GM23338 (cell line): ENCODE data around the gene XPNPEP1. TPM values are rescaled to one million over a fixed set of nuclear protein-coding genes. Genes with fewer than 3 reads are reported as not detected.

Experiments
- ATAC-seq: fragments of 200-7000 bp; cut with Tn5 transposase; 3 replicates; pipeline ENCODE4 v1.9.1; 2020
- DNase-seq: peaks from one replicate; pipeline ENCODE4 v3.0.0-alpha.2; 2015; ENCODE audit warnings: low spot score
- H2AFZ ChIP-seq: fragments of 200-600 bp; sonication (generic); 2 replicates; pipeline ENCODE4 v1.8.0; 2016; ENCODE audit warnings: antibody characterized with exemption, mild to moderate bottlenecking, moderate library complexity
- H3F3A ChIP-seq: fragments of 200-600 bp; sonication (generic); replicated peaks from 2 replicates; pipeline ENCODE4 v1.8.0; 2017; ENCODE audit warnings: antibody characterized with exemption, mixed run types, low read depth
- H3K27ac ChIP-seq: fragments of 200-600 bp; sonication (generic); 2 replicates; pipeline ENCODE4 v1.6.1; 2016; ENCODE audit warnings: low read depth
- H3K27me3 ChIP-seq: fragments of 200-600 bp; sonication (generic); 2 replicates; pipeline ENCODE4 v1.8.0; 2016; ENCODE audit warnings: mild to moderate bottlenecking, mixed run types, moderate library complexity; ENCODE audit not compliant: insufficient read depth
- H3K36me3 ChIP-seq: fragments of 200-600 bp; sonication (generic); 2 replicates; pipeline ENCODE4 v1.8.0; 2016; ENCODE audit warnings: mild to moderate bottlenecking; ENCODE audit not compliant: insufficient read depth
- H3K4me1 ChIP-seq: fragments of 200-600 bp; sonication (generic); 2 replicates; pipeline ENCODE4 v1.8.0; 2016; ENCODE audit warnings: mild to moderate bottlenecking, moderate library complexity; ENCODE audit not compliant: insufficient read depth
- H3K4me2 ChIP-seq: fragments of 200-600 bp; sonication (generic); 2 replicates; pipeline ENCODE4 v1.7.1; 2017; ENCODE audit warnings: mixed run types
- H3K4me3 ChIP-seq: fragments of 200-600 bp; sonication (generic); 2 replicates; pipeline ENCODE4 v1.6.1; 2016; ENCODE audit warnings: mixed run types
- H3K79me2 ChIP-seq: fragments of 200-600 bp; sonication (generic); replicated peaks from 2 replicates; pipeline ENCODE4 v1.8.0; 2017; ENCODE audit warnings: mild to moderate bottlenecking; ENCODE audit not compliant: insufficient read depth
- H3K9me2 ChIP-seq: fragments of 200-600 bp; sonication (generic); 2 replicates; pipeline ENCODE4 v1.8.0; 2017; ENCODE audit not compliant: insufficient read depth
- H4K20me1 ChIP-seq: fragments of 200-600 bp; sonication (generic); replicated peaks from 2 replicates; pipeline ENCODE4 v1.8.0; 2017; ENCODE audit warnings: mild to moderate bottlenecking; ENCODE audit not compliant: insufficient read depth
- H3K27ac Mint-ChIP-seq: 2 replicates; pipeline ENCODE4 v1.8.0; 2020; ENCODE audit warnings: inconsistent platforms, mild to moderate bottlenecking, moderate library complexity, mixed read lengths
- H3K27me3 Mint-ChIP-seq: 3 replicates; pipeline ENCODE4 v1.8.0; 2022; ENCODE audit warnings: low read depth, mild to moderate bottlenecking, moderate library complexity, mixed read lengths, inconsistent platforms; ENCODE audit not compliant: insufficient read depth, poor library complexity
- H3K36me3 Mint-ChIP-seq: 3 replicates; pipeline ENCODE4 v1.8.0; 2021; ENCODE audit warnings: low read depth, mild to moderate bottlenecking, inconsistent platforms, moderate library complexity, mixed read lengths
- H3K4me1 Mint-ChIP-seq: 3 replicates; pipeline ENCODE4 v1.8.0; 2020; ENCODE audit warnings: mild to moderate bottlenecking, inconsistent platforms, mixed read lengths
- H3K4me3 Mint-ChIP-seq: 3 replicates; pipeline ENCODE4 v1.8.0; 2021; ENCODE audit warnings: moderate library complexity, mild to moderate bottlenecking, inconsistent platforms, mixed read lengths
- H3K9me3 Mint-ChIP-seq: 3 replicates; pipeline ENCODE4 v1.8.0; 2020; ENCODE audit warnings: moderate library complexity, mild to moderate bottlenecking, inconsistent platforms, mixed read lengths
- CREB1 ChIP-seq: fragments of 250-450 bp; sonication (Bioruptor Pico); IDR thresholded peaks from 2 replicates; pipeline ENCODE4 v1.5.0; 2020; ENCODE audit warnings: low read depth, mild to moderate bottlenecking, moderate library complexity
- EZH2 ChIP-seq: fragments of 200-600 bp; sonication (generic); IDR thresholded peaks from one replicate; pipeline ENCODE4 v1.8.0; 2017; ENCODE audit warnings: antibody characterized with exemption, mild to moderate bottlenecking, low read depth; ENCODE audit not compliant: unreplicated experiment
- EZH2phosphoT487 ChIP-seq: fragments of 200-600 bp; sonication (generic); IDR thresholded peaks from one replicate; pipeline ENCODE4 v1.8.1; 2018; ENCODE audit warnings: antibody characterized with exemption; ENCODE audit not compliant: unreplicated experiment
- JUNB ChIP-seq: IDR thresholded peaks from one replicate; pipeline ENCODE4 v1.6.1; 2016; ENCODE audit warnings: antibody characterized with exemption; ENCODE audit not compliant: unreplicated experiment
- NANOG ChIP-seq: IDR thresholded peaks from 2 replicates; pipeline ENCODE4 v1.6.1; 2016; ENCODE audit warnings: antibody characterized with exemption, borderline replicate concordance
- POLR2AphosphoS5 ChIP-seq: IDR thresholded peaks from 2 replicates; pipeline ENCODE4 v1.6.1; 2016; ENCODE audit warnings: antibody characterized with exemption, low read depth
- STAT1 ChIP-seq: IDR thresholded peaks from one replicate; pipeline ENCODE4 v1.6.1; 2016; ENCODE audit warnings: antibody characterized with exemption; ENCODE audit not compliant: unreplicated experiment
- ZNF114 ChIP-seq: fragments of 250-450 bp; sonication (Bioruptor Pico); IDR thresholded peaks from 2 replicates; pipeline ENCODE4 v1.5.0; 2020; ENCODE audit warnings: mild to moderate bottlenecking, moderate library complexity
- ZNF331 ChIP-seq: fragments of 250-450 bp; sonication (Bioruptor Pico); IDR thresholded peaks from 2 replicates; pipeline ENCODE4 v1.5.0; 2020; ENCODE audit warnings: low read depth, mild to moderate bottlenecking, moderate library complexity
- polyA plus RNA-seq: library from polyadenylated mRNA; unstranded; fragments of >200 nt; fragmentation: Nextera tagmentation; extraction: Ambion mirVana; gene quantifications from 2 replicates; pipeline ENCODE4 v1.2.1, GENCODE V29; 2016
- total RNA-seq: library from RNA; depleted of rRNA; stranded (reverse); fragments of >200 nt; shearing (Covaris generic); gene quantifications from 2 replicates; pipeline ENCODE4 v1.2.3, GENCODE V29; 2014
- TF ChIP-seq, protein P1 (sequence below): IDR thresholded peaks from one replicate; pipeline ENCODE4 v1.6.1; 2018; ENCODE audit warnings: antibody characterized with exemption; ENCODE audit not compliant: unreplicated experiment
- TF ChIP-seq, protein P2 (sequence below): IDR thresholded peaks from 2 replicates; pipeline ENCODE4 v1.6.1; 2016; ENCODE audit warnings: antibody characterized with exemption
- TF ChIP-seq, protein P3 (sequence below), 2 experiments: fragments of 200-600 bp in 1 of 2; sonication (generic) in 1 of 2; conservative IDR thresholded peaks; 2 replicates each; pipeline versions ENCODE4 v1.5.1 to v1.6.1; 2016 to 2017; ENCODE audit warnings: antibody characterized with exemption in 2 of 2, low read depth in 2 of 2, mild to moderate bottlenecking in 2 of 2, moderate library complexity in 1 of 2
- TF ChIP-seq, protein P4 (sequence below): fragments of 250-450 bp; sonication (Bioruptor Pico); IDR thresholded peaks from 2 replicates; pipeline ENCODE4 v1.5.0; 2020; ENCODE audit warnings: mild to moderate bottlenecking, moderate library complexity

Gene XPNPEP1
- total and polyA plus RNA-seq, 2 experiments from 2014 or later, result 17.5 to 55.8 TPM

DNA sequence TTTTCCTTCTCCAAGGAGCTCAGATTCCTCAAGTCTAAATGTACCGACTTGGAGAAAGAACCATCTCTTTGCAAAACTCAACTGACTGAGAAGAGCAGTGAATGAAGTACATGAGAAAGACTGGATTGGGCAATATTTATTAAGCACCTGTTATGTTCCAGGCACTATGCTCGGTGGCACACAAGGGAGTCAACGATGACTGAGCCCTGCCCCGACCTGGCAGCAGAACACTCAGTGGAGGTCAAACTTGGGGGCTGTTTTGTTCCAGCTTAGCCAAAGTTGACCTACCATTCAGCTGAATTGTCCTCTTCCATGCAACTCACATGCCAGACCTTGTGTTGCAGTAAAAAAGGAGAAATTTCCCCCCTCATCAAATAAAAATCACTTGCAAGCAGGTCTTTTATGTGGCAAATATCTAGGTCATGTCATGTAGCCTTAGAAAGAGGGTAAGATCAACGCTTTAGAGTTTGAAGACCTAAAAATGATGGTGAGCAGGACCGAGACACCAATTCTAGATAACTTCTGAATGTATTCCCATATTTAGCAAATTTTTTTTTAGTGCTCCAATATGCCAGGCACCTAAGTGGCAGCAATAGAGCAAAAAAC is 14.3 kb upstream of the XPNPEP1 start:
- Histone ChIP-seq H3K27me3 (no peaks in the 10 kb centered on the region), H3K79me2 (no peaks in the 10 kb centered on the region), H3K27ac (no peak overlapping the region), H3K36me3 (no peaks in the 10 kb centered on the region), H3K4me1 (peaks cover 31% of the 10 kb centered on the region), H3K9me2 (no peaks in the 10 kb centered on the region), H2AFZ (no peak overlapping the region), H3K4me2 (no peak overlapping the region), H3F3A (no peaks in the 10 kb centered on the region), H3K4me3 (no peak overlapping the region), H4K20me1 (no peaks in the 10 kb centered on the region)
- Mint-ChIP-seq H3K4me1 (peaks cover 48% of the 10 kb centered on the region), H3K36me3 (no peaks in the 10 kb centered on the region; the same call in 2 of the 3 replicates), H3K9me3 (no peaks in the 10 kb centered on the region), H3K4me3 (no peak overlapping the region), H3K27ac (no peak overlapping the region), H3K27me3 (peaks cover 4% of the 10 kb centered on the region)
- DNase-seq (no peak), ATAC-seq (no peak)
- TF ChIP-seq NANOG, result no peak
- no peak for TF ChIP-seq EZH2
- TF ChIP-seq JUNB, result no peak
- no peak for TF ChIP-seq STAT1
- no peak for TF ChIP-seq CREB1
- TF ChIP-seq, protein P1, sequence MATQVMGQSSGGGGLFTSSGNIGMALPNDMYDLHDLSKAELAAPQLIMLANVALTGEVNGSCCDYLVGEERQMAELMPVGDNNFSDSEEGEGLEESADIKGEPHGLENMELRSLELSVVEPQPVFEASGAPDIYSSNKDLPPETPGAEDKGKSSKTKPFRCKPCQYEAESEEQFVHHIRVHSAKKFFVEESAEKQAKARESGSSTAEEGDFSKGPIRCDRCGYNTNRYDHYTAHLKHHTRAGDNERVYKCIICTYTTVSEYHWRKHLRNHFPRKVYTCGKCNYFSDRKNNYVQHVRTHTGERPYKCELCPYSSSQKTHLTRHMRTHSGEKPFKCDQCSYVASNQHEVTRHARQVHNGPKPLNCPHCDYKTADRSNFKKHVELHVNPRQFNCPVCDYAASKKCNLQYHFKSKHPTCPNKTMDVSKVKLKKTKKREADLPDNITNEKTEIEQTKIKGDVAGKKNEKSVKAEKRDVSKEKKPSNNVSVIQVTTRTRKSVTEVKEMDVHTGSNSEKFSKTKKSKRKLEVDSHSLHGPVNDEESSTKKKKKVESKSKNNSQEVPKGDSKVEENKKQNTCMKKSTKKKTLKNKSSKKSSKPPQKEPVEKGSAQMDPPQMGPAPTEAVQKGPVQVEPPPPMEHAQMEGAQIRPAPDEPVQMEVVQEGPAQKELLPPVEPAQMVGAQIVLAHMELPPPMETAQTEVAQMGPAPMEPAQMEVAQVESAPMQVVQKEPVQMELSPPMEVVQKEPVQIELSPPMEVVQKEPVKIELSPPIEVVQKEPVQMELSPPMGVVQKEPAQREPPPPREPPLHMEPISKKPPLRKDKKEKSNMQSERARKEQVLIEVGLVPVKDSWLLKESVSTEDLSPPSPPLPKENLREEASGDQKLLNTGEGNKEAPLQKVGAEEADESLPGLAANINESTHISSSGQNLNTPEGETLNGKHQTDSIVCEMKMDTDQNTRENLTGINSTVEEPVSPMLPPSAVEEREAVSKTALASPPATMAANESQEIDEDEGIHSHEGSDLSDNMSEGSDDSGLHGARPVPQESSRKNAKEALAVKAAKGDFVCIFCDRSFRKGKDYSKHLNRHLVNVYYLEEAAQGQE, result no peak
- TF ChIP-seq, protein P2, sequence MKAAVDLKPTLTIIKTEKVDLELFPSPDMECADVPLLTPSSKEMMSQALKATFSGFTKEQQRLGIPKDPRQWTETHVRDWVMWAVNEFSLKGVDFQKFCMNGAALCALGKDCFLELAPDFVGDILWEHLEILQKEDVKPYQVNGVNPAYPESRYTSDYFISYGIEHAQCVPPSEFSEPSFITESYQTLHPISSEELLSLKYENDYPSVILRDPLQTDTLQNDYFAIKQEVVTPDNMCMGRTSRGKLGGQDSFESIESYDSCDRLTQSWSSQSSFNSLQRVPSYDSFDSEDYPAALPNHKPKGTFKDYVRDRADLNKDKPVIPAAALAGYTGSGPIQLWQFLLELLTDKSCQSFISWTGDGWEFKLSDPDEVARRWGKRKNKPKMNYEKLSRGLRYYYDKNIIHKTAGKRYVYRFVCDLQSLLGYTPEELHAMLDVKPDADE, result no peak
- TF ChIP-seq, protein P3, sequence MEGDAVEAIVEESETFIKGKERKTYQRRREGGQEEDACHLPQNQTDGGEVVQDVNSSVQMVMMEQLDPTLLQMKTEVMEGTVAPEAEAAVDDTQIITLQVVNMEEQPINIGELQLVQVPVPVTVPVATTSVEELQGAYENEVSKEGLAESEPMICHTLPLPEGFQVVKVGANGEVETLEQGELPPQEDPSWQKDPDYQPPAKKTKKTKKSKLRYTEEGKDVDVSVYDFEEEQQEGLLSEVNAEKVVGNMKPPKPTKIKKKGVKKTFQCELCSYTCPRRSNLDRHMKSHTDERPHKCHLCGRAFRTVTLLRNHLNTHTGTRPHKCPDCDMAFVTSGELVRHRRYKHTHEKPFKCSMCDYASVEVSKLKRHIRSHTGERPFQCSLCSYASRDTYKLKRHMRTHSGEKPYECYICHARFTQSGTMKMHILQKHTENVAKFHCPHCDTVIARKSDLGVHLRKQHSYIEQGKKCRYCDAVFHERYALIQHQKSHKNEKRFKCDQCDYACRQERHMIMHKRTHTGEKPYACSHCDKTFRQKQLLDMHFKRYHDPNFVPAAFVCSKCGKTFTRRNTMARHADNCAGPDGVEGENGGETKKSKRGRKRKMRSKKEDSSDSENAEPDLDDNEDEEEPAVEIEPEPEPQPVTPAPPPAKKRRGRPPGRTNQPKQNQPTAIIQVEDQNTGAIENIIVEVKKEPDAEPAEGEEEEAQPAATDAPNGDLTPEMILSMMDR (conservative IDR thresholded peaks at IDR 0.05; ENCODE audit: low read depth in 2 of 2), result no peak
- TF ChIP-seq EZH2phosphoT487, result no peak
- TF ChIP-seq POLR2AphosphoS5, result no peak
- TF ChIP-seq, protein P4, sequence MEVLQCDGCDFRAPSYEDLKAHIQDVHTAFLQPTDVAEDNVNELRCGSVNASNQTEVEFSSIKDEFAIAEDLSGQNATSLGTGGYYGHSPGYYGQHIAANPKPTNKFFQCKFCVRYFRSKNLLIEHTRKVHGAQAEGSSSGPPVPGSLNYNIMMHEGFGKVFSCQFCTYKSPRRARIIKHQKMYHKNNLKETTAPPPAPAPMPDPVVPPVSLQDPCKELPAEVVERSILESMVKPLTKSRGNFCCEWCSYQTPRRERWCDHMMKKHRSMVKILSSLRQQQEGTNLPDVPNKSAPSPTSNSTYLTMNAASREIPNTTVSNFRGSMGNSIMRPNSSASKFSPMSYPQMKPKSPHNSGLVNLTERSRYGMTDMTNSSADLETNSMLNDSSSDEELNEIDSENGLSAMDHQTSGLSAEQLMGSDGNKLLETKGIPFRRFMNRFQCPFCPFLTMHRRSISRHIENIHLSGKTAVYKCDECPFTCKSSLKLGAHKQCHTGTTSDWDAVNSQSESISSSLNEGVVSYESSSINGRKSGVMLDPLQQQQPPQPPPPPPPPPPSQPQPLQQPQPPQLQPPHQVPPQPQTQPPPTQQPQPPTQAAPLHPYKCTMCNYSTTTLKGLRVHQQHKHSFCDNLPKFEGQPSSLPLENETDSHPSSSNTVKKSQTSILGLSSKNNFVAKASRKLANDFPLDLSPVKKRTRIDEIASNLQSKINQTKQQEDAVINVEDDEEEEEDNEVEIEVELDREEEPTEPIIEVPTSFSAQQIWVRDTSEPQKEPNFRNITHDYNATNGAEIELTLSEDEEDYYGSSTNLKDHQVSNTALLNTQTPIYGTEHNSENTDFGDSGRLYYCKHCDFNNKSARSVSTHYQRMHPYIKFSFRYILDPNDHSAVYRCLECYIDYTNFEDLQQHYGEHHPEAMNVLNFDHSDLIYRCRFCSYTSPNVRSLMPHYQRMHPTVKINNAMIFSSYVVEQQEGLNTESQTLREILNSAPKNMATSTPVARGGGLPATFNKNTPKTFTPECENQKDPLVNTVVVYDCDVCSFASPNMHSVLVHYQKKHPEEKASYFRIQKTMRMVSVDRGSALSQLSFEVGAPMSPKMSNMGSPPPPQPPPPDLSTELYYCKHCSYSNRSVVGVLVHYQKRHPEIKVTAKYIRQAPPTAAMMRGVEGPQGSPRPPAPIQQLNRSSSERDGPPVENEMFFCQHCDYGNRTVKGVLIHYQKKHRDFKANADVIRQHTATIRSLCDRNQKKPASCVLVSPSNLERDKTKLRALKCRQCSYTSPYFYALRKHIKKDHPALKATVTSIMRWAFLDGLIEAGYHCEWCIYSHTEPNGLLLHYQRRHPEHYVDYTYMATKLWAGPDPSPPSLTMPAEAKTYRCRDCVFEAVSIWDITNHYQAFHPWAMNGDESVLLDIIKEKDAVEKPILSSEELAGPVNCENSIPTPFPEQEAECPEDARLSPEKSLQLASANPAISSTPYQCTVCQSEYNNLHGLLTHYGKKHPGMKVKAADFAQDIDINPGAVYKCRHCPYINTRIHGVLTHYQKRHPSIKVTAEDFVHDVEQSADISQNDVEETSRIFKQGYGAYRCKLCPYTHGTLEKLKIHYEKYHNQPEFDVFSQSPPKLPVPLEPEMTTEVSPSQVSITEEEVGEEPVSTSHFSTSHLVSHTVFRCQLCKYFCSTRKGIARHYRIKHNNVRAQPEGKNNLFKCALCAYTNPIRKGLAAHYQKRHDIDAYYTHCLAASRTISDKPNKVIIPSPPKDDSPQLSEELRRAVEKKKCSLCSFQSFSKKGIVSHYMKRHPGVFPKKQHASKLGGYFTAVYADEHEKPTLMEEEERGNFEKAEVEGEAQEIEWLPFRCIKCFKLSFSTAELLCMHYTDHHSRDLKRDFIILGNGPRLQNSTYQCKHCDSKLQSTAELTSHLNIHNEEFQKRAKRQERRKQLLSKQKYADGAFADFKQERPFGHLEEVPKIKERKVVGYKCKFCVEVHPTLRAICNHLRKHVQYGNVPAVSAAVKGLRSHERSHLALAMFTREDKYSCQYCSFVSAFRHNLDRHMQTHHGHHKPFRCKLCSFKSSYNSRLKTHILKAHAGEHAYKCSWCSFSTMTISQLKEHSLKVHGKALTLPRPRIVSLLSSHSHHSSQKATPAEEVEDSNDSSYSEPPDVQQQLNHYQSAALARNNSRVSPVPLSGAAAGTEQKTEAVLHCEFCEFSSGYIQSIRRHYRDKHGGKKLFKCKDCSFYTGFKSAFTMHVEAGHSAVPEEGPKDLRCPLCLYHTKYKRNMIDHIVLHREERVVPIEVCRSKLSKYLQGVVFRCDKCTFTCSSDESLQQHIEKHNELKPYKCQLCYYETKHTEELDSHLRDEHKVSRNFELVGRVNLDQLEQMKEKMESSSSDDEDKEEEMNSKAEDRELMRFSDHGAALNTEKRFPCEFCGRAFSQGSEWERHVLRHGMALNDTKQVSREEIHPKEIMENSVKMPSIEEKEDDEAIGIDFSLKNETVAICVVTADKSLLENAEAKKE, result no peak
- TF ChIP-seq ZNF331 (CRISPR knock-in tag), result no peak
- no peak for TF ChIP-seq ZNF114 (CRISPR knock-in tag)
